HG03066 (cell line): ENCODE results near the gene SRSF4.

Experiments used
- ATAC-seq: cut with Tn5 transposase; IDR thresholded peaks from one replicate; pipeline ENCODE4 v1.9.1; 2021; ENCODE audit warnings: low read depth; ENCODE audit not compliant: unreplicated experiment

Gene SRSF4

GRCh38 chr1:29201595-29202051, 19.9 kb upstream of the SRSF4 start:
- ATAC-seq: no peak

DNA sequence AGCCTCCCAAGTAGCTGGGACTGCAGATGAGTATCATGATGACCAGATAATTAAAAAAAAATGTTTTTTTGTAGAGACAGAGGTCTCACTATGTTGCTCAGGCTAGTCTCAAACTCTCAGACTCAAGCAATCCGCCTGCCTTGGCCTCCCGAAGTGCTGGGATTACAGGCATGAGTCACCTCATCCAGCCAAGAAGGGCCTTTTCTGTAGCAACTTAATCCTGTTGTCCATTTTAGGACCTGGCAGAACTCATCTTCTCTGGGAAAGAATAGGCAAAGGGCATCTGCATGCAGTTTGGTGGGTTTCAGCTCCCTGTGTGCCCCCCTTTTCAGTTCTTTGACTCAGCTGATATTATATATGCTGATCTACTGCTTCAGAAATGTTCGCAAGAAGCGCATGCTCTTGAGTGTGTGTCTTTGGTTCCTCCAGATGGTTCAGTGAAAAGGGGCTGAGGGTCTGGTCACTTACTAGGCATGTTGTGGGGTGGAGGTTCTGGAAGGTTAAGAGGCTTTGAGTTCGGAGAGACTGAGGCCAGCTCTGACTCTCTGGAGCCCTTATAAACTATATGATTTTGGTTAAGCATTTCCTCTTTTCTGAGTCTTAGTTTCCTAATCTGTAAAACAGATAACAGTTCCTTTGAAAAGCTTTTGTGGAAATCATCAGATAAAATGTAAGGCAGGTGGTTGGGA, 19.4 kb upstream of the SRSF4 start:
- ATAC-seq: no peak

DNA sequence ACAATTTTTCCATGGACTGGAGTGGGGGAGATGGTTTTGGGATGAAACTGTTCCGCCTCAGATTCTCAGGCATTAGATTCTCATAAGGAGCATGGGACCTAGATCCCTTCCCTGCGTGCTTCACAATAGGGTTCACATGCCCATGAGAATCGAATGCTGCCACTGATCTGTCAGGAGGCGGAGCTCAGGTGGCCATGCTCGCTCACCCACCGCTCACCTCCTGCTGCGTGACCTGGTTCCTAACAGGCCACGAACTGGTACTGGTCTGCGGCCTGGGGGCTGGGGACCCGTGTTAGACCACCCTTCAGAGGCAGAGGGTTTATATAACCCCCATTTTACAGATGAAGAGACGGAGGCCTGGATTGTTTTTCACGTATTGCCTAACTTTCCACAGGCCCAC, 16.3 kb upstream of the SRSF4 start:
- no peak for ATAC-seq

GRCh38 chr1:29197590-29197924, 15.9 kb upstream of the SRSF4 start:
- no peak for ATAC-seq

DNA sequence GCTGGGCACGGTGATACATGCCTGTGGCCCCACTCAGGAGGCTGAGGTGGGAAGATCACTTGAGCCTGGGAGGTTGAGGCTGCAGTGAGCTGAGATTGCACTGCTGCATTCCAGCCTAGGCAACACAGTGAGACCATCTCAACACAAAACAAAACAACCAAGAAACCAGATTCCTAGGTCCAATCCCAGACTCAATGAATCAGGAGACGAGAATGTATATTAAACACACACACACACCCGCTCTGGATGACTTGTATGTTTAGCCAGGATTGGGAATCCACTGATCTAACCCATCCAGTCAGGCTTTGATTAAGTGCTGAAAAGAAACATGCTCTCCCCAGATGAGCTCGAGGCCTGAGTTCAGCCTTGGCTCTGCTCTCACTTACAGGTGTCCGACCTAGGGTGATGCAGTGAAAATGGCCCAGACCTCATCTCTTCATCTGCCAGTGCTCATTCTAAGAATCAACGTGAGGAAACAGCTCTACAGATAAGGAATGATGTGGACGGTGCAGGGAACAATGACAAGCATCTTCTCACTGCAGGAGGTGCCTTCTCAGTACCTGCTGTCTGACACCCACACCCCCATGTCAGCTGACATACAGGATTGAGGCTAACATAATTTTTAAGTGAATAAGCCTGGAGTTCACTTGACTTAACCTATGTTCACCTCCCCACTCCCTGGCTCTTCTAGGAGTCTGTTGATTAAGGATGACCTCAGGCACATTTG, 15.3 kb upstream of the SRSF4 start:
- no peak for ATAC-seq

DNA sequence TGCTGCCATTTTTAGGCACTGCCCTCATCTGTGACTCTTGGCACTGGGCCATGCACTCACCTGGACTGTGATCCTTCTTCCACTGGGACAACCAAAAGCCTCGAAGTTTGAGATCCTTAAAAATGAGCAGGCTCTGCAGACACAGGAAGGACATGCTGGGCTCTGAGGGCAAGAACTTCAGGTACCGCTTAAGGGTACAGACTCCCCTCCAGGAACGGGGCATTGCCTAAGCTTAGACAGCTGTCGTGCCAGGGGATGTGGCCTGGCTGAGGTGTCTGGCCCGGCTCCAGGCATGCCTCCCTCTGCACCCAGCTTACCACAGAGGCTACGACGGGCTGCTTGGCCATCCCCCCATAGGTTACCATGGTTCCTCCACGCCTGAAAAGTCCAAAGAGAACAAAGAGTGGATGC, 14.2 kb upstream of the SRSF4 start:
- ATAC-seq: no peak

- ATAC-seq: no peak
Measured at GRCh38 chr1:29193879-29194455, 12.3 kb upstream of the SRSF4 start.

GRCh38 chr1:29190718-29191117, 9.0 kb upstream of the SRSF4 start:
- ATAC-seq: no peak

DNA sequence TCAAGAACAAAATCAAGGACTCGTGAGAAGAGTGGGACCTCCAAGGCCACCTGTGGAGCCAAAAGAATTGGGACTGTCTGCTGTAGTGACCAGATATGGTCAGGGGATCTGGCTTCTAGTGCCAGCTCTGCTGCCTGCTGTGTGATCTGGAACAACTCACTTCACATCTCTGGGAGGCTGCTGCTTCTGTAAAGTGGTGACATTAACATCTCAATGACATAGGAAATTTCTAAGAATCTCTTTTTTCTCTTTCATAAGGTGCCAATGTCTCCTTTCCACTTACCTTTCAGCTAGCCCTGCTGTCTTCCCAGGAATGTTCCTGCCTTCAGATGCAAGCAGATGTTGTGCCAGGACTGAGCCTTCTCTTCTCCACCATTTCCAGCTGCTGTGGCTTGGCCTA, 5.0 kb upstream of the SRSF4 start:
- no peak for ATAC-seq

- no peak for ATAC-seq
Measured at GRCh38 chr1:29186252-29186651, 4.6 kb upstream of the SRSF4 start.

GRCh38 chr1:29183287-29183686, 1.6 kb upstream of the SRSF4 start:
- ATAC-seq: no peak

- peak; percentile 1 for ATAC-seq
Measured at GRCh38 chr1:29180497-29181412, 945 bp downstream of the SRSF4 start.

GRCh38 chr1:29179641-29180184, 2.0 kb downstream of the SRSF4 start:
- no peak for ATAC-seq

DNA sequence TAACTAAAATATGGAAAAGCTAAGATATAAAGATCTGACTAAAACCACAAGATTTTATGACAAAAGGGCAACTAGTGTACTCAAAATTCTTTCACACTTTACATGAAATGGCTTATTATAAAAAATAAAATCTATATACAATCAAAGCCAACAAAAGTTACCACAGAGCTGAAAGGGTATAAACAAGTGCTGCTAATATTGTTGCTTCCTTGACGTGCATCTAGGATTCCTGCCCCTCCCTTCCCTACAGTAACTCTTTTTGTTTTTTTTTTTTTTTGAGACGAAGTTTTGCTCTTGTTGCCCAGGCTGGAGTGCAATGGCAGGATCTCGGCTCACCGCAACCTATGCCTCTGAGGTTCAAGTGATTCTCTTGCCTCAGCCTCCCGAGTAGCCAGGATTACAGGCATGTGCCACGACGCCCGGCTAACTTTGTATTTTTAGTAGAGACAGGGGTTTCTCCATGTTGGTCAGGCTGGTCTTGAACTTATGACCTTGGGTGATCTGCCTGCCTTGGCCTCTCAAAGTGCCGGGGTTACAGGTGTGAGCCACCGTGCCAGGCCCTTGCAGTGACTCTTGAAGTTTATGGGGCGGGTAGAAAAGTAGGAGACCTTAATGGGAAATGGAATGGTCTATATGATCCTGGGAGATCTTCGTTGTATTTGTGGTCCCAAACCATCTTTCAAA, 4.5 kb downstream of the SRSF4 start:
- ATAC-seq: no peak

DNA sequence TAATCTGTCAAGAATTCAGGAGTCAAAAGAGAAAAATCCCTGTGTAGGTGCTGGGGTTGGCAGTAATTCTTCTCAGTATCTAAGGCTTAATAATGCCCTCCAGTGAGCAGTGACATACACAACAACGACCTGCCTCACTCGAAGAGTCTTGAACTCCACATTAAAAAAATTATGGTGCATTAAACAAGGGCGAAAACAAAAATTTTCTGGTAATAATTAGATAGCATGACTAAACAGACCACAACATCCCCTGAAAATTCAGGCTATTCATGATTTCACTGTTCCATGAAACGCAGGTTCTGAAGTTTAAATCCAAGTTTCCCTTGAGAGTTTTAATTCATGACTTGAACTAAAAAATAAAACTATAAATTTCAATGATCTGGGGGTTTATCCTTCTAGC, 5.1 kb downstream of the SRSF4 start:
- no peak for ATAC-seq

GRCh38 chr1:29172415-29172939, 9.2 kb downstream of the SRSF4 start:
- no peak for ATAC-seq

DNA sequence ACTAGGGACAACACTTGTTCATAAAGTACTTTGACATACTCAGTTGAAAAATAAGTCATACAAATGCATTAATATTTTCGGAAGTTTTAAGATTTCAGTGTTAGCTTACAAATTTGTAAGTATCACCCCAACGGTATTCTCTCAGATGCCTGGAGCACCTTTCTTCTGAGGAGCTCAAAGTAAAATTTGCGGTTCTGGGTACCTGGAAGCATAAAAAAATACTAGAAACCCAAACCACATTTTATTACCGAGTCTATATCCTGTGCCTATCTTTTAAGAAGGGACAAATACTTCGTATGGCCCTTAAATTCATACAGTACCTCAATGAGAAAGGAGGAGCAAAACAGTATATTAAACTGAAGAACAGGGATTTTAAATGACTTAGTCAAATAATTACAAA, 10.2 kb downstream of the SRSF4 start:
- no peak for ATAC-seq

GRCh38 chr1:29171089-29171488, 10.6 kb downstream of the SRSF4 start:
- no peak for ATAC-seq

- no peak for ATAC-seq
Measured at GRCh38 chr1:29169976-29170375, 11.7 kb downstream of the SRSF4 start.

DNA sequence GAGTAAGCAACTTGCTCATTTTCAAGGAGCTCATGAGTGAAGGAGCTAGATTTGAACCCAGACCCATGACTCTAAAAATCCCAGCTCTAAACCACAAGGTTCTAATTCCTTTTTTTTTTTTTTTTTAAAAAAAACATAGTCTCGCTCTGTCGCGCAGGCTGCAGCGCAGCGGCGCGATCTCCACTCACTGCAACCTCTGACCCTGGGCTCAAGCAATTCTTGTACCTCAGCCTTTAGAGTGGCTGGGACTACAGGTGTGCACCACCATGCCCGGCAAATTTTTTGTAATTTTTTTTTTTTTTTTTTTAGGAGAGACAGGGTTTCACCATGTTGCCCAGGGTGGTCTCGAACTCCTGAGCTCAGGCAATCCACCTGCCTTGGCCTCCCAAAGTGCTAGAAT, 13.8 kb downstream of the SRSF4 start:
- no peak for ATAC-seq
